OCI-LY7 (cell line): ENCODE measurements around the gene DOCK7. TPM values are rescaled to one million over a fixed set of nuclear protein-coding genes. Genes with fewer than 3 reads are reported as not detected.

Experiments used
- small RNA-seq: library from RNA; depleted of rRNA; stranded (forward); fragments of <200 nt; gene quantifications from one replicate; pipeline ENCODE3, GENCODE V24; 2014
- total RNA-seq, 2 experiments: library from RNA; depleted of rRNA in 1 of 2; stranded (reverse); fragments of >200 nt in 1 of 2; shearing (Covaris generic) in 1 of 2; gene quantifications; 2 replicates each; pipeline ENCODE4 v1.2.3, GENCODE V29; 2014 to 2022

The DOCK7 gene
- total RNA-seq, 2 experiments from 2014 or later, result 19.5 to 20.3 TPM

Small RNA genes within 50 kb of the gene (small RNA-seq; reads per million reads assigned to genes)
- gene AL451044.1, result not detected

Other genes starting within 250 kb of the DOCK7 start
- not detected in 2 replicates for gene ANGPTL3, start 90.9 kb downstream of the DOCK7 start, total RNA-seq (2014; rRNA removed; shearing (Covaris generic))
- not detected in 2 replicates for gene ANGPTL3, start 90.9 kb downstream of the DOCK7 start, total RNA-seq (2022)
- gene ATG4C, start 95.7 kb upstream of the DOCK7 start, total RNA-seq (2014; rRNA removed; shearing (Covaris generic)), result 7.3 and 16.0 TPM in 2 replicates
- 15.2 and 18.4 TPM in 2 replicates for gene ATG4C, start 95.7 kb upstream of the DOCK7 start, total RNA-seq (2022)